ENCODE results near the gene VAC14. TPM values are rescaled to one million over a fixed set of nuclear protein-coding genes. Genes with fewer than 3 reads are reported as not detected.
A peak's percentile ranks its signal among the peaks of the same experiment; 100 is the strongest.

VAC14 gene
- total RNA-seq, 1 donor = 37.1 TPM

DNA sequence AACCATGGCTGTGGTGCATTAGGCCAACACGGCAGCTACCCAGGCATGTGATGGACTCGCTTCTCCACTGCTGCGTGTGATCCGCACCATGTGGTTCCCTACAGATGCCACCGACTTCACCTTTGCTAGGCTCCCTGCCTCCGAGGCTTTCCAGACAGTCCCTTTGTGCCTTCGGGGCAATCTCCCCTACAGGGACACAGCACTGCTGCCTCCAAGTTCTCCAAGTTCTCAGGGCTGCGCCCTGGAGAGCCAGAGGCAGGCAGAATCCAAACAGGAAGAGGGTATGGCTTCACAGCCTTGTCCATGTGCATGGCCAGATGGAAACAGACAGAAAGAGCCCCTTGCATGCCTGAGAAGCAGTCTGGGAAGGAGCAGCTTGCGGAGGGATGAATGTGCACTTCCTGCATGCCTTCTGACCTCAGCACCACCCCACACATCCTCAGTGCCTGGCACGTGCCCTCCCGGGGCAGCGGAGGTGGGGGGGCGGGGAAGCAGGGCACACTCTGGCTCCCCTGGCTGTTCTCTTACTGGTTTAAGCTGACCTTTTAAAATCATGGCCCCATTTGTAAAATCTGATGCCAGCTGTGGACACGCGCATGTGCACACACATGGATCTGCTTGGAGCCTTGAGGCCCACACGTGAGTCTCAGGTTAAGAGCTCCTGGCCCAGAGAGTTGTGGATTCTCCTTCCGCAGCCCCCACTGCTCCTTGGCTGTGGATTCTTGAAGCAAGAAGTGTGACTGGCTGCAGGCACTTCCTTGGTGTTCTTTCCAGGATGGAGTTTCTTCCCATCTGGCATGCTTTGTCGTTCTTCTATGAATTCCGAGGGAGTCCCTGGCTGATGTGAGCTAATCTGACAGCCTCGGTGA, 59.8 kb downstream of the VAC14 start:
- peak; percentile 88 for DNase-seq (ENCODE audit: low read depth)
- TF ChIP-seq, protein P1, sequence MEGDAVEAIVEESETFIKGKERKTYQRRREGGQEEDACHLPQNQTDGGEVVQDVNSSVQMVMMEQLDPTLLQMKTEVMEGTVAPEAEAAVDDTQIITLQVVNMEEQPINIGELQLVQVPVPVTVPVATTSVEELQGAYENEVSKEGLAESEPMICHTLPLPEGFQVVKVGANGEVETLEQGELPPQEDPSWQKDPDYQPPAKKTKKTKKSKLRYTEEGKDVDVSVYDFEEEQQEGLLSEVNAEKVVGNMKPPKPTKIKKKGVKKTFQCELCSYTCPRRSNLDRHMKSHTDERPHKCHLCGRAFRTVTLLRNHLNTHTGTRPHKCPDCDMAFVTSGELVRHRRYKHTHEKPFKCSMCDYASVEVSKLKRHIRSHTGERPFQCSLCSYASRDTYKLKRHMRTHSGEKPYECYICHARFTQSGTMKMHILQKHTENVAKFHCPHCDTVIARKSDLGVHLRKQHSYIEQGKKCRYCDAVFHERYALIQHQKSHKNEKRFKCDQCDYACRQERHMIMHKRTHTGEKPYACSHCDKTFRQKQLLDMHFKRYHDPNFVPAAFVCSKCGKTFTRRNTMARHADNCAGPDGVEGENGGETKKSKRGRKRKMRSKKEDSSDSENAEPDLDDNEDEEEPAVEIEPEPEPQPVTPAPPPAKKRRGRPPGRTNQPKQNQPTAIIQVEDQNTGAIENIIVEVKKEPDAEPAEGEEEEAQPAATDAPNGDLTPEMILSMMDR (IDR thresholded peaks at IDR 0.05; ENCODE audit: insufficient read depth, low read depth, low read length) = no peak
- H3K4me3 ChIP-seq (ENCODE audit: low read depth, low read length) = no peak overlapping the region

DNA sequence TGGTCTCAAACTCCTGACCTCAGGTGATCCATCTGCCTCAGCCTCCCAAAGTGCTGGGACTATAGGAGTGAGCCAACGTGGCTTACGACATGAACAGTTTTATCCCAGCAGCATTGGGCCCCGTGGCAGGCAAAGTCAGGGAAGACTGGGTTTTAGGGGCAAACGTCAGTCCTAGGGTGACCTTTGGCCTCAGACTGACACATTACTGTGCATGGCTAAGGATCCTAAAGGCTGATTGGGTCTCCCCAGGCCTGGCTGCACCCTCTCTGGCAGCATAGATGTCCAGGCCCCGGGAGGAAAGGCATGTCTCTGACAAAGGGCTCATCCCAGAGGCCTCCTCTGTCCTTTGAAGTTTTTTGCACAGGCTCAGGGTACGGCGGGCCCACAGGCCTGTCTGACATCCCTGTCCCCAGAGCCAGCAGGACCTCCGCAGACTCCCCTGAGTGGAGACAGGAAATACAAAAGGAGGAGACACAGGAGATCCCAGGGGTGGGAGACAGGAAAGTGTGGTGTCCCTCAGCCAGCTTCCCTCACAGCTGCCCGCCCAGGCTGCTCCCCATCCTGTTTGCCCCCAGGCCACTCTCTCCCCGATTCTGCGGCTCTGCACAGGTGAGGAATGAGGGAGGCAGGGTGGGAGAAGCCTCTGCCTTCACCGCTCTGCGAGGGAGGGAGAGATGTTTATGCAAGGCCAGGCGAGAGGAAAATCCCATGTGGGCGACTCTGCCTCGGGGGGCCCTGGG, 60.6 kb downstream of the VAC14 start:
- TF ChIP-seq, protein P1 (IDR thresholded peaks at IDR 0.05; ENCODE audit: insufficient read depth, low read depth, low read length) = no peak
- DNase-seq (ENCODE audit: low read depth) = no peak
- H3K4me3 ChIP-seq (ENCODE audit: low read depth, low read length) = no peak overlapping the region

- no peak for DNase-seq (ENCODE audit: low read depth)
Measured at GRCh38 chr16:70739389-70739788, 61.6 kb downstream of the VAC14 start.

DNA sequence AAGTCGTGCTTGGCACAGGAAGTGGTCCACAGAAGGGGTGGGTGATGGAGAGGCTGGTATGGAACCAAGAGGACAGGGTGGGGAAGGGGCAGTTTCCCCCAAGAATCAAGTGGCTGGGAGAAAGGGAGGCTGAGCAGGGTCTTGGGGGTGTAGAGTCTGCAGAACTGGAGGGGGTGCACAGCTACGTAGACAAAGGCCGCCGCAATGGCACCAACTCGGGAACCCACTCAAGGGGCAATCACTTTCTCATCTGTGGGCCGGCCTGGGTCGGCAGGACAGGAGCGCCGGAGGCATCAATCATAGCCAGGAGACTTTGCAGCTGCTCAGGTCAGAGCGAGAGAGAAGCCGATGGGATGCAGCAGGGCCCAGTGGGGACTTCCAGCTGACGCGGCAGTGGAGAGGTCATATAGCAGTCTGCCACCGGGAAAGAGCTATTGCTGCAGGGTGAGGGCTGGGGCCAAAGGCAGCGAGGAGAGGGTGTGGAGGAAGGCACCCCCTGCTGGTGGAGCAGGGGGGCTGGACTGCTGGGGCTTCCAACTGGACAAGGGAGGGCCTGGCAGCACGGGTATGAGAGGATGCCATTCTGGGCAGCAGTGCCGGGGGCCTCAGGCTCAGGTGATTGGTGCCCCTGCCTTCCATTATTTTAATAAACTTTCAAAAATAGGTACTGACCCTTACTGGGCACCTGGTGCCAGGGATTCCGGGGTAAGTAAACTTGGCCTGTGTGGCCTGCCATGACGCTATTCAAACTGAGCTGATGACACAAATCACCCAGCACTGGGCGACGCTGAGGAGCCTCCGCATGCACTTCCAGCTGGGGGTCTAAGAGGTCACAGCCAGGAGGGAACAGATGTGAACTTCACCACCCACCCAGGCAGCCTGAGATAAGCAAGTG, 62.6 kb downstream of the VAC14 start:
- no peak overlapping the region for H3K4me3 ChIP-seq (ENCODE audit: low read depth, low read length)
- TF ChIP-seq, protein P1 (IDR thresholded peaks at IDR 0.05; ENCODE audit: insufficient read depth, low read depth, low read length) = peak; percentile 86
- DNase-seq (ENCODE audit: low read depth) = peak; percentile 92

More at GRCh38 chr16:70739389-70739788, 61.6 kb downstream of the VAC14 start:
- TF ChIP-seq, protein P1 (IDR thresholded peaks at IDR 0.05; ENCODE audit: insufficient read depth, low read depth, low read length) = no peak
- H3K4me3 ChIP-seq (ENCODE audit: low read depth, low read length) = no peak overlapping the region

DNA sequence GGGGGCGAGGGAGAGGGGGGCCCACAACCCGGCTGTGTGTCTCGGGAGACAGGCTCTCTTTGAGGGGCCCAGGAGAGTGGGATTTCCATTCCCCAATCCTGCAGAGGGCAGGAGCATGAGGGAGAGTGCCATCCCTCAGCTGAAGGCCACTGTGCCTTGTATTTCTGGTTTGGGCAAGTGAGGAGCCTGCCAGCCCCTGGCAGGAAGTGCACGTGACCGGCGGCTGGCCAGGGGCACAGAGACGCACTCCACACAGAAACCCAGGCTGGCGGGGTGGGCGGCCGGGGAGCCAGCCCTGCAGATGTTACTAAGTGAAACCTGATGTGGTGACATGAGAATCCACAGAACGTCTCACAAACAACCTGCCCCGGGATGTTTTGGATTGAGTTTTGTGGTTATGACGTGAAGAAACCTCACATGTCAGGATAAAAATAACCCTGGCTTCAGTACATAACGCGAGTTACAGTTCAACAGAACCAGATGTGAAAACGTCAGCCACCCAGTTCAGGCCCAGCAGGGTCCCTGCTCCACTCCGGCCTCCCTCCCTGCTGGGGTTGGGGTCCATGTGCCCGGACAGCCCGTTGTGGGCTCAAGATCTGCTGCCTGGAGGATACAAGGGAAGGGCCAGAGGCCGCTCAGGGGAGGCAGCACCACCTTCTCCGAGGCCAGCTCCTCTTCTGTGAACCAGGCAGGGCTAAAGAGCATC, 63.4 kb downstream of the VAC14 start:
- H3K4me3 ChIP-seq (ENCODE audit: low read depth, low read length) = no peak overlapping the region
- TF ChIP-seq, protein P1 (IDR thresholded peaks at IDR 0.05; ENCODE audit: insufficient read depth, low read depth, low read length) = no peak
- DNase-seq (ENCODE audit: low read depth) = peak; percentile 98

Data from fibroblast of villous mesenchyme (primary cell).